Neutrophil (primary cell): ENCODE measurements around the gene ZKSCAN4.

Experiments
- H3K27ac ChIP-seq: fragments of 200-600 bp; sonication (generic); 2 replicates; pipeline ENCODE4 v1.5.1; 2016; ENCODE audit warnings: mild to moderate bottlenecking, moderate library complexity
- H3K27me3 ChIP-seq: fragments of 200-600 bp; sonication (generic); 2 replicates; pipeline ENCODE4 v1.6.0; 2016; ENCODE audit warnings: mild to moderate bottlenecking
- H3K36me3 ChIP-seq: fragments of 200-600 bp; sonication (generic); 2 replicates; pipeline ENCODE4 v1.5.1; 2017
- H3K4me1 ChIP-seq, 2 experiments: fragments of 200-600 bp in 1 of 2; sonication (generic) in 1 of 2; 1 replicate in 1 of 2; 2 replicates in 1 of 2; pipeline versions ENCODE4 v1.5.1 to v1.6.1; 2013 to 2016; ENCODE audit warnings: low read depth in 1 of 2, low read length in 1 of 2, mild to moderate bottlenecking in 1 of 2, moderate library complexity in 1 of 2; ENCODE audit not compliant: control insufficient read depth in 1 of 2, insufficient read depth in 1 of 2
- H3K4me3 ChIP-seq, 2 experiments: fragments of 200-600 bp in 1 of 2; sonication (generic) in 1 of 2; 1 replicate in 1 of 2; 2 replicates in 1 of 2; pipeline ENCODE4 v1.5.1; 2013 to 2016; ENCODE audit warnings: low read depth in 1 of 2, low read length in 1 of 2, mild to moderate bottlenecking in 1 of 2, moderate library complexity in 1 of 2
- H3K9me3 ChIP-seq: fragments of 200-600 bp; sonication (generic); 2 replicates; pipeline ENCODE4 v1.5.1; 2016
- CTCF ChIP-seq: fragments of 200-600 bp; sonication (generic); IDR thresholded peaks from 2 replicates; pipeline ENCODE4 v1.5.1; 2016; ENCODE audit warnings: antibody characterized with exemption

ZKSCAN4 gene

GRCh38 chr6:28248916-28249315 is 3.2 kb downstream of the ZKSCAN4 start:
- Histone ChIP-seq H3K4me1 (peaks cover 20 to 23% of the 10 kb centered on the region in 2 experiments), H3K4me3 (no peak overlapping the region)

GRCh38 chr6:28245206-28245941 is 6.7 kb downstream of the ZKSCAN4 start:
- H3K27ac ChIP-seq = no peak overlapping the region
- TF ChIP-seq CTCF = no peak
- peaks cover 43% of the 10 kb centered on the region for H3K36me3 ChIP-seq
- no peaks in the 10 kb centered on the region for H3K9me3 ChIP-seq
- no peaks in the 10 kb centered on the region for H3K4me1 ChIP-seq
- no peaks in the 10 kb centered on the region for H3K27me3 ChIP-seq
- H3K4me3 ChIP-seq = no peak overlapping the region

More at GRCh38 chr6:28248916-28249315, 3.2 kb downstream of the ZKSCAN4 start:
- Histone ChIP-seq H3K27me3 (no peaks in the 10 kb centered on the region), H3K27ac (no peak overlapping the region), H3K9me3 (no peaks in the 10 kb centered on the region), H3K36me3 (peaks cover 43% of the 10 kb centered on the region)
- no peak for TF ChIP-seq CTCF

GRCh38 chr6:28243946-28244345 is 8.1 kb downstream of the ZKSCAN4 start:
- no peak for TF ChIP-seq CTCF
- Histone ChIP-seq H3K4me1 (no peaks in the 10 kb centered on the region), H3K36me3 (peaks cover 43% of the 10 kb centered on the region), H3K27me3 (no peaks in the 10 kb centered on the region), H3K4me3 (no peak overlapping the region), H3K27ac (no peak overlapping the region), H3K9me3 (no peaks in the 10 kb centered on the region)

- Histone ChIP-seq H3K4me1 (no peaks in the 10 kb centered on the region), H3K27me3 (no peaks in the 10 kb centered on the region), H3K4me3 (no peak overlapping the region), H3K9me3 (no peaks in the 10 kb centered on the region), H3K36me3 (peaks cover 13% of the 10 kb centered on the region), H3K27ac (no peak overlapping the region)
- TF ChIP-seq CTCF = no peak
These were observed 11.6 kb downstream of the ZKSCAN4 start for GRCh38 chr6:28240471-28240870.

- Histone ChIP-seq H3K4me1 (no peaks in the 10 kb centered on the region), H3K27me3 (no peaks in the 10 kb centered on the region), H3K9me3 (no peaks in the 10 kb centered on the region), H3K36me3 (peaks cover 5% of the 10 kb centered on the region), H3K27ac (no peak overlapping the region), H3K4me3 (no peak overlapping the region)
- TF ChIP-seq CTCF = no peak
These were observed 12.4 kb downstream of the ZKSCAN4 start for GRCh38 chr6:28239636-28240035.
